H1 (cell line): ENCODE measurements around the gene PDXP. TPM values are rescaled to one million over a fixed set of nuclear protein-coding genes. Genes with fewer than 3 reads are reported as not detected.

Experiments
- BACH1 ChIP-seq: IDR thresholded peaks from 2 replicates; pipeline ENCODE4 v1.6.1; 2012; ENCODE audit warnings: low read length, improper control_type of control experiment
- CHD1 ChIP-seq: IDR thresholded peaks from 2 replicates; pipeline ENCODE4 v1.6.1; 2012; ENCODE audit warnings: low read depth, low read length, improper control_type of control experiment
- CHD2 ChIP-seq: IDR thresholded peaks from 2 replicates; pipeline ENCODE4 v1.6.1; 2012; ENCODE audit warnings: low read length, improper control_type of control experiment
- GTF2F1 ChIP-seq: IDR thresholded peaks from 2 replicates; pipeline ENCODE4 v1.6.1; 2012; ENCODE audit warnings: low read depth, low read length, improper control_type of control experiment, borderline replicate concordance
- MAFK ChIP-seq: IDR thresholded peaks from 2 replicates; pipeline ENCODE4 v1.6.1; 2012; ENCODE audit warnings: low read depth, mild to moderate bottlenecking, improper control_type of control experiment, low read length
- PHF8 ChIP-seq: fragments of 200-600 bp; sonication (generic); conservative IDR thresholded peaks from 2 replicates; pipeline ENCODE4 v1.7.1; 2012; ENCODE audit warnings: low read depth, mild to moderate bottlenecking, inconsistent platforms, low read length, moderate library complexity
- RAD21 ChIP-seq, 2 experiments: IDR thresholded peaks in 1 of 2; conservative IDR thresholded peaks in 1 of 2; 2 replicates each; pipeline ENCODE4 v1.6.1; 2011; ENCODE audit warnings: low read depth in 2 of 2, low read length in 2 of 2, improper control_type of control experiment in 1 of 2, inconsistent platforms in 1 of 2, mild to moderate bottlenecking in 1 of 2, moderate library complexity in 1 of 2
- TAF7 ChIP-seq: optimal IDR thresholded peaks from 2 replicates; pipeline ENCODE3; 2011; ENCODE audit warnings: low read depth, mild to moderate bottlenecking, inconsistent platforms, low read length, moderate library complexity, borderline replicate concordance
- polyA plus RNA-seq, 7 experiments: library from polyadenylated mRNA; depleted of rRNA in 3 of 7; stranded (reverse) in 5 of 7; unstranded in 2 of 7; fragments of >200 nt in 5 of 7; fragments of 200-250 nt in 2 of 7; gene quantifications; 1 replicate in 5 of 7; 2 replicates in 1 of 7; 4 replicates in 1 of 7; pipeline versions ENCODE4 v1.2.1 to v1.2.3, GENCODE V29; 2011 to 2013; ENCODE audit warnings: missing spikeins in 2 of 7, mixed read lengths in 2 of 7
- total RNA-seq: library from RNA; stranded (reverse); fragmentation: NEBNext Ultra II Directional; extraction: Animal tissue kit (Norgen Biotek cat#: 25700); gene quantifications from 2 replicates; pipeline ENCODE4 v1.2.1, GENCODE V29; 2021
- TF ChIP-seq, protein P1 (sequence below): IDR thresholded peaks from 2 replicates; pipeline ENCODE4 v1.6.1; 2011; ENCODE audit warnings: low read depth, mild to moderate bottlenecking, low read length; ENCODE audit not compliant: insufficient read depth

The PDXP gene
- total and polyA plus RNA-seq, 2 of the 8 experiments (the other 6 are each of a cell fraction or from before 2014, with no cell fraction given) = 36.6 to 67.7 TPM

DNA sequence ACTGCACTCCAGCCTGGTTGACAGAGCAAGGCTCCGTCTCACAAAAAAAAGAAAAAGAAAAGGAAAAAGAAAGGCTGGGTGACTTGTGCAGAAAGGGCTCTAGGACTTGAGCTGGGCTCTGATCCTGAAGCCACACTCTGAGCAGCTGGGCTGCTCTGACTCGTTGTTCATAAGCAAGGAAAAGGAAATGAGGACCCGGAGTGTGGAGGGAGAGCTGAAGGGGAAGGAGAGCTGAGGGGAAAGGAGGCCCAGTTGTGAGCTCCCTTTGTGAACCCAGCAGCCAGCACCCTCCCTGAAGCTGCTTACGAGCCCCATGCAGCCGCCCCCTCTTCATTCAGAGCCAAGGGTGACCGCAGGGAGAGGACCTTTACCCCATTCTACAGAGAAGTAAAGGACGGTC is 31.4 kb upstream of the PDXP start (continued):
- TF ChIP-seq, protein P1, sequence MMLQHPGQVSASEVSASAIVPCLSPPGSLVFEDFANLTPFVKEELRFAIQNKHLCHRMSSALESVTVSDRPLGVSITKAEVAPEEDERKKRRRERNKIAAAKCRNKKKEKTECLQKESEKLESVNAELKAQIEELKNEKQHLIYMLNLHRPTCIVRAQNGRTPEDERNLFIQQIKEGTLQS = no peak
- TF ChIP-seq CHD2 (no peak), MAFK (no peak), RAD21 (IDR thresholded peaks at IDR 0.05 in 1 of 2, conservative IDR thresholded peaks at IDR 0.05 in 1 of 2; ENCODE audit: low read depth in 2 of 2, low read length in 2 of 2) (no peak), CHD1 (no peak), BACH1 (no peak), TAF7 (no peak), GTF2F1 (no peak), PHF8 (no peak)
